Rectal smooth muscle tissue (tissue), 1 donor: ENCODE data around the gene ISOC2.

Experiments
- H3K27ac ChIP-seq: one replicate; pipeline ENCODE4 v1.7.0; 2013; ENCODE audit warnings: low read depth, low read length, inconsistent platforms
- H3K27me3 ChIP-seq: one replicate; pipeline ENCODE4 v1.7.0; 2013; ENCODE audit warnings: low read length; ENCODE audit not compliant: control insufficient read depth, insufficient read depth
- H3K36me3 ChIP-seq: one replicate; pipeline ENCODE4 v1.7.0; 2013; ENCODE audit warnings: low read length; ENCODE audit not compliant: control insufficient read depth, insufficient read depth
- H3K4me1 ChIP-seq: one replicate; pipeline ENCODE4 v1.7.0; 2013; ENCODE audit warnings: low read length; ENCODE audit not compliant: control insufficient read depth, insufficient read depth
- H3K4me3 ChIP-seq: one replicate; pipeline ENCODE4 v1.7.0; 2013; ENCODE audit warnings: low read length
- H3K9ac ChIP-seq: one replicate; pipeline ENCODE4 v1.7.0; 2013; ENCODE audit warnings: low read length

Gene ISOC2

DNA sequence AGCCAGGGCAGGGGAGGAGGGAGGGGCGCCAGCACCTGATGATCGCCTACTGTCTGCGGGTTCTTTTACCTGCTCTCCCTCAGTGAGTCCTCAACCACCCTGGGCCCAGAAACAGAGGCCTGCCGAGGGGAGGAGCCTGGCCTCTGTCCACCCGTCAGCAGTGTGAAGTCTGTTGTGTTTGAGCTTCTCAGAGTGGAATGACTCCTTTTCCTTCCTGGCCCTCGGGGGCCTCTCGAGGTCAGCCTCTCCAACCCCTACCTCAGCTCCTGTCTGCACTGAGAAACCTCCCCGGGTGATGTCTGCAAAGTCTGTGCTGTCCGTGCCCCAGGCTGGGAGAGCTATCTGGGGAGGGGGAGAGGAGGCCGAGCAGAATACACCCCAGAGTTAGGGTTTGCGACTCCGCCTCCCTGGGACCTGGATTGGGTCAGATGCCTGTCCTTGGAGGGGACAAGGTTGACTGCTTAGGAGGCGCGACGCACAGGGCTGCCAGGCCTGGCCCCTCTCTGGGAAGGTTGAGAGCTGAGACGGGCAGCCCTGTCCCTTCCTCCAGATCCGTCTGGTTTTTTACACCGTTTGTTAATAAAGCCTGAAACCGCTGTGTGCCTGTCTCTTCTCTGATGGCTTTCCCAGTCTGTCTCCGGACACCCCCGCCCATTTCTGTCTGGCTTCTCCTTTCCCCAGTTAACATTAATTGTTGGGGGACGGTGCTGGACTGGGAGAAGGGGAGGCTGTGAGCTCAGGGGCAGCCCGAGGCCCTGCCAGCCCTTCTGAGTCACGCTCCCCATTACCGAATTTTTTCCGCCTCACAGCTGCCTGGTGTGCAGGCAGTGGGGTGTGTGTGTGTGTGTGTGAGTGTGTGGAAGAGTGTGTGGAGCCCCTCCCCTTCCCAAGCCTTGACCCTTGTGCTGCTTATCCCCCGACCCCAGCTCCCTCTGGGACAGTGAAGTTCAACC, 25.8 kb upstream of the ISOC2 start:
- Histone ChIP-seq H3K27me3 (no peaks in the 10 kb centered on the region), H3K4me1 (peaks cover 43% of the 10 kb centered on the region), H3K27ac (peak overlapping the region; percentile 95), H3K4me3 (peak overlapping the region; percentile 27), H3K36me3 (peaks cover 3% of the 10 kb centered on the region), H3K9ac (peak overlapping the region; percentile 29)

DNA sequence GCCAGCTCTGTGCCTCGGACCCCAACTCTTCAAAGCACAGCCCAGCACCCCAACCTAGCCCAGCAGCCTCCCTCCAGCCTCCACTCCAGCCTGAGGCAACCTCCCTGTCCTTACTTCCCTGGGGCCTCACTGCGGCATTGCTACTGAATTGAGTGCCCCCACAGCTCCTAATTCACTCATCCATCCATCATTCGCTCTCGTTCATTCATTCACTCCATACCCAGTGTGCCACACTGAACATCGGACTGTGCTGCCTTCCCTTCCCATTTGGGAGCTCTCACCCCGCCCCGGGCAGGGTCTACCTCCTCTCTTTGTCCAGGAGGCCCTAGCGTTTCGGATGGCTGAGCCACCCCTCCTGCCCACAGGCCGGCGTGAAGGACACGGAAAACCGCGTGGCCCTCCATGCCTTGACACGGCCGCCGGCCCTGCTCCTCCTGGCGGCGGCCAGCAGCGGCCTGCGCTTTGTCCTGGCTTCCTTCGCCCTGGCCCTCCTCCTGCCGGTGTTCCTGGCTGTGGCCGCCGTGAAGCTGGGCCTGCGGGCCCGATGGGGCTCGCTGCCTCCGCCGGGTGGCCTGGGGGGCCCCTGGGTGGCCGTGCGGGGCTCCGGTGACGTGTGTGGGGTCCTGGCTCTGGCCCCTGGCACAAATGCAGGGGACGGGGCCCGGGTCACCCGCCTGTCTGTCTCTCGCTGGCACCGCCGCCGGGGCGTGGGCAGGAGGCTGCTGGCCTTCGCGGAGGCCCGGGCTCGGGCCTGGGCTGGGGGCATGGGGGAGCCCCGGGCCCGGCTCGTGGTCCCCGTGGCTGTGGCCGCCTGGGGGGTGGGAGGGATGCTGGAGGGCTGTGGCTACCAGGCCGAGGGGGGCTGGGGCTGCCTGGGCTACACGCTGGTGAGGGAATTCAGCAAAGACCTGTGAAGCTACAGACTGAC, 24.9 kb upstream of the ISOC2 start:
- Histone ChIP-seq H3K4me3 (peak overlapping the region; percentile 40), H3K4me1 (peaks cover 35% of the 10 kb centered on the region), H3K27me3 (no peaks in the 10 kb centered on the region), H3K27ac (peak overlapping the region; percentile 95), H3K36me3 (peaks cover 3% of the 10 kb centered on the region), H3K9ac (no peak overlapping the region)

DNA sequence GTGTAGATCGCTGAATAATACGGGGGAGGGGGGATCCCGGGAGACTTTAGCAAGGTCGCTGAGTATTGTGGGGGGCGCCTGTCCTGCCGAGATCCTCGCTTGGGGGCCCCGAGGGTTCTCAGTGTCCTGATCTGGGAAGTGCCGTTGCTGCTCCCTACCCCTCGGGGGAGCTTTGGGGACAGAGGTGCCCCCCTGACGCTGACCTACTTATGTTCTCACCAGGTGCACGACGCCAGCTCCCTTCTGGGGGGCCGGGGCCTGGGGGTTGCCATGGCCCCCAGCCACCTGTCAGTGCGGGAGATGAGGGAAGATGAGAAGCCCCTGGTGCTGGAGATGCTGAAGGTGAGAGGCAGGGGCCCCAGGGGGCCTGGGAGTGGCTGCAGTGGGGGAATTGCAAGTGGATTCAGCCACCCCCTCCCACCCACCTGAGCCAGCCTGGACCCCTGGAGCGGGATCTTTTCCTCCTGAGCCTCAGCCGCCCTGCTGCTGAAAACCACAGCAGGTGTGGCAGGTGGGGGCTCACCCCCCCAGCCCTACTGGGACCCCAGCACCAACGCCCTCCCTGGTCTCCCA, 24.1 kb upstream of the ISOC2 start:
- Histone ChIP-seq H3K4me3 (peak overlapping the region; percentile 70), H3K9ac (no peak overlapping the region), H3K36me3 (peaks cover 3% of the 10 kb centered on the region)

DNA sequence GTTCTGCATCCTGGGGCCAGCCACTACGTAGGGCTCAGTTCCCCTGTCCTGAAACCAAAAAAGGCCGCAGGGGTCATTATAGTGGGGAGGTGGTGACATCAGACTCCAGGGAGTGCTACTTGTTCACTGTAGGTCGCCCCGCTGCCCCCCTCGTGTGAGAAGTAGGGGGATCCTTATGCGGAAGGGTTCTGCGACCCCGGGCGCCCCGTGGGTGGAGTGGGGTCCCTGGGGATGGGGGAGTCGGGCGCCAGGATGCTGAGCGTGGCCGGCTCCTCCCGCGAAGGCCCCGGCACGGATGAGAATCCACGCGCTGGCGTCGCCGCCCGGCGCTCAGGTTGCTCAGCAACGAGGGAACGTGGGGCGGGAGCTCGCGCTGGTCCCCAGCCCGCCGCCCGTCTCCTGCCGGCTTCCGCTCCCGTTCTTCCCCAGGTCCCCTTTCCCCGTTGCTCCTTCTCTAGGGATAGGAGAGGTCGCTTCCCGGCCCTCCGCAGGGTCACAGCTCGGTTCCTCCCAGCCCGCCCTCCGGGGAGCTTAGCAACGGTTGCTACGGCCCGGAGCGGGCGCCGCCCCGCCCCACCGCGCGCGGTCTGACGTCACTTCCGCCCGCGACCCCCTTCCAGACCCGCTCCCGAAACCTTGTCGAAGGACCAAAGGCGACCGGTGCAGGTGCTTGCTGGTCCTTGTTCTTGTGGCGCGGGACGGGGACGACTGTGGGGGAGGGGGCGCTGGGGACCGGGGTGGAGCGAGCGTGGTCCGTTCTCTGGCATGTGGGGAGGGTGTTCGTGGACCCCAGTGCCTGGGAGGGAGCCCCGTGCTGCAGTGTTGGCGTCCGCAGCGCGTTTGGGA, 23.4 kb upstream of the ISOC2 start, which contains the start of gene NAT14:
Gene NAT14 (plus strand): TSS at position 596 of the 846 bp plus-strand sequence. CDS start 521 bp downstream, outside the sequence.
- Histone ChIP-seq H3K27me3 (no peaks in the 10 kb centered on the region), H3K9ac (no peak within 1 kb of the TSS), H3K4me3 (peak within 1 kb of the TSS; percentile 70), H3K27ac (peak within 1 kb of the TSS; percentile 95), H3K4me1 (peaks cover 34% of the 10 kb centered on the region), H3K36me3 (peaks cover 3% of the 10 kb centered on the region)

More for the DNA sequence above, 24.1 kb upstream of the ISOC2 start:
- peak overlapping the region; percentile 95 for H3K27ac ChIP-seq
- H3K4me1 ChIP-seq: peaks cover 34% of the 10 kb centered on the region
- H3K27me3 ChIP-seq: no peaks in the 10 kb centered on the region

DNA sequence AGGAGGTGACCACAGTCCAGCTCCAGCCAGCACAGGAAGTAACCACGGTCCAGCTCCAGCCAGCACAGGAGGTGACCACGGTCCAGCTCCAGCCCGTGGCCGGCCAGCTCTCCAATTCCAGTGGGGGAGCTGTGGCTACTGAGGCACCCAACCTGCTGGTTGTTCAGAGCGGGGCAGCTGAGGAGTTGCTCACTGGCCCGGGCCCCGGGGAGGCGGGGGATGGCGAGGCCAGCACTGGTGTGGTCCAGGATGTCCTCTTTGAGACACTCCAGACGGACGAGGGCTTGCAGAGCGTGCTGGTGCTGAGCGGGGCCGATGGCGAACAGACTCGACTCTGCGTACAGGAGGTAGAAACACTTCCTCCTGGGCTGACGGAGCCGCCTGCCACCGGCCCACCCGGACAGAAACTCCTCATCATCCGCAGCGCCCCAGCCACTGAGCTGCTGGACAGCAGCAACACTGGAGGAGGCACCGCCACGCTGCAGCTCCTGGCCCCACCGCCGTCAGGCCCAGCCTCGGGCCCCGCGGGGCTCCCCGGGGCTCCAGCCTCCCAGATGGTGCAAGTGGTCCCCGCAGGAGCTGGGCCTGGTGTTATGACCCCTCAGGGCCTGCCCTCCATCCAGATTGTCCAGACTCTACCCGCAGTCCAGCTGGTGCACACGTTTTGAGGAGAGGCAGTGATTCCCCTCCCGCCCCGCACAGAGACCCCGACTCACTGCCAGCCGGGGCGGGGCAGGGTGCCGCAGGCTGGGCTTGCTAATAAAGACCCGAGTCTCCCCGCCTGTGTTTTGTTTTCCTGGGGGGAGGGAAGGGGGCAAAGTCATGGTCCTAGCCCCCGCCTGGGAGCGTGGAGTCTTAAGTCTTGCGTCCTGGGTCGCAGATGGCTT, 22.5 kb upstream of the ISOC2 start:
- H3K4me3 ChIP-seq: peak overlapping the region; percentile 70
- H3K4me1 ChIP-seq: peaks cover 34% of the 10 kb centered on the region
- peaks cover 3% of the 10 kb centered on the region for H3K36me3 ChIP-seq
- no peaks in the 10 kb centered on the region for H3K27me3 ChIP-seq
- peak overlapping the region; percentile 95 for H3K27ac ChIP-seq
- no peak overlapping the region for H3K9ac ChIP-seq

DNA sequence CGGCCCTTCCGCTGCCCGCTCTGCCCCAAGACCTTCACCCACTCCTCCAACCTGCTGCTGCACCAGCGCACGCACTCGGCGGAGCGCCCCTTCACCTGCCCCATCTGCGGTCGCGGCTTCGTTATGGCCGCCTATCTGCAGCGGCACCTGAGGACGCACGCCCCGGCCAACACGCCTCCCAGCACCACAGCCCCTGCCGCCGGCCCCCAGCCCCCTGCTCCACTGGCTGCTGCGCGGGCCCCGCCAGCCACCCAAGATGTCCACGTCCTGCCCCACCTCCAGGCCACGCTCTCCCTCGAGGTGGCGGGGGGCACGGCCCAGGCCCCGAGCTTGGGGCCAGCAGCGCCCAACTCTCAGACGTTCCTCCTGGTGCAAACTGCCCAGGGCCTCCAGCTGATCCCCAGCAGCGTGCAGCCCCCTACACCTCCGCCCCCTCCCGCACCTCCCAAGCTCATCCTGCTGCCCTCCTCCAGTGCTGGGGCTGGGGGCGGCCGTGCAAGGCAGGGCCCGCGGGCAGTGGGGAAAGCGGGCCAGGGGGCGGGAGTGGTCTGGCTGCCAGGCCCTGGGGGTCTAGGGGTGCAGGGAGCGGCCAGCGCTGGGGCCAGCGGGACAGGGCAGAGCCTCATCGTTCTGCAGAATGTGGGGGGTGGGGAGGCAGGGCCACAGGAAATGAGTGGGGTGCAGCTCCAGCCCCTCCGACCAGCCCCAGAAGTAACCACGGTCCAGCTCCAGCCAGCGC, 21.7 kb upstream of the ISOC2 start:
- Histone ChIP-seq H3K27ac (no peak overlapping the region), H3K9ac (no peak overlapping the region), H3K4me1 (peaks cover 32% of the 10 kb centered on the region), H3K4me3 (no peak overlapping the region), H3K27me3 (no peaks in the 10 kb centered on the region), H3K36me3 (peaks cover 3% of the 10 kb centered on the region)

DNA sequence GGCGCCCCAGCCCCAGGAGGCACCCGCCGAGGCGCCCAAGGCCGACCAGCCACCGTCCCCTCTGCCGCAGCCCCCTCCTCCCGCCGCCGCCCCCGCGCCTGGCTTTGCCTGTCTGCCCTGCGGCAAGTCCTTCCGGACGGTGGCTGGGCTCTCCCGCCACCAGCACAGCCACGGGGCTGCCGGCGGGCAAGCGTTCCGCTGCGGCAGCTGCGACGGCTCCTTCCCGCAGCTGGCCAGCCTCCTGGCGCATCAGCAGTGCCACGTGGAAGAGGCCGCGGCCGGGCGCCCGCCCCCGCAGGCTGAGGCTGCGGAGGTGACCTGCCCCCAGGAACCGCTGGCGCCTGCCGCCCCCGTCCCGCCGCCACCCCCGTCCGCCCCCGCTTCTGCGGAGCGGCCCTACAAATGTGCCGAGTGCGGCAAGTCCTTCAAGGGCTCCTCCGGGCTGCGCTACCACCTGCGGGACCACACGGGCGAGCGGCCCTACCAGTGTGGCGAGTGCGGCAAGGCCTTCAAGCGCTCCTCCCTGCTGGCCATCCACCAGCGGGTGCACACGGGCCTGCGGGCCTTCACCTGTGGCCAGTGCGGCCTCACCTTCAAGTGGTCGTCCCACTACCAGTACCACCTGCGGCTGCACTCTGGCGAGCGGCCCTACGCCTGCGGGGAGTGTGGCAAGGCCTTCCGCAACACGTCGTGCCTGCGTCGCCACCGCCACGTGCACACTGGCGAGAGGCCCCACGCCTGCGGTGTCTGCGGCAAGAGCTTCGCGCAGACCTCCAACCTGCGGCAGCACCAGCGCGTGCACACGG, 20.9 kb upstream of the ISOC2 start:
- Histone ChIP-seq H3K36me3 (peaks cover 3% of the 10 kb centered on the region), H3K4me3 (no peak overlapping the region)

DNA sequence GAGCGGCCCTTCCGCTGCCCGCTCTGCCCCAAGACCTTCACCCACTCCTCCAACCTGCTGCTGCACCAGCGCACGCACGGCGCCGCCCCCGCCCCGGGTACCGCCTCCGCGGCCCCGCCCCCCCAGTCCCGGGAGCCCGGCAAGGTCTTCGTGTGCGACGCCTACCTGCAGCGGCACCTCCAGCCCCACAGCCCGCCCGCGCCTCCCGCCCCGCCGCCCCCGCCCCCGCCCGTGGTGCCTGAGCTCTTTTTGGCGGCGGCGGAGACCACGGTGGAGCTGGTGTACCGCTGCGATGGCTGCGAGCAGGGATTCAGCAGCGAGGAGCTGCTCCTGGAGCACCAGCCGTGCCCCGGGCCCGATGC, 20.3 kb upstream of the ISOC2 start:
- no peak overlapping the region for H3K9ac ChIP-seq
- no peaks in the 10 kb centered on the region for H3K27me3 ChIP-seq
- H3K4me3 ChIP-seq: no peak overlapping the region
- H3K4me1 ChIP-seq: peaks cover 23% of the 10 kb centered on the region
- no peak overlapping the region for H3K27ac ChIP-seq
- H3K36me3 ChIP-seq: peaks cover 3% of the 10 kb centered on the region

More for the DNA sequence above, 20.9 kb upstream of the ISOC2 start:
- Histone ChIP-seq H3K9ac (no peak overlapping the region), H3K27ac (no peak overlapping the region), H3K27me3 (no peaks in the 10 kb centered on the region), H3K4me1 (peaks cover 29% of the 10 kb centered on the region)

DNA sequence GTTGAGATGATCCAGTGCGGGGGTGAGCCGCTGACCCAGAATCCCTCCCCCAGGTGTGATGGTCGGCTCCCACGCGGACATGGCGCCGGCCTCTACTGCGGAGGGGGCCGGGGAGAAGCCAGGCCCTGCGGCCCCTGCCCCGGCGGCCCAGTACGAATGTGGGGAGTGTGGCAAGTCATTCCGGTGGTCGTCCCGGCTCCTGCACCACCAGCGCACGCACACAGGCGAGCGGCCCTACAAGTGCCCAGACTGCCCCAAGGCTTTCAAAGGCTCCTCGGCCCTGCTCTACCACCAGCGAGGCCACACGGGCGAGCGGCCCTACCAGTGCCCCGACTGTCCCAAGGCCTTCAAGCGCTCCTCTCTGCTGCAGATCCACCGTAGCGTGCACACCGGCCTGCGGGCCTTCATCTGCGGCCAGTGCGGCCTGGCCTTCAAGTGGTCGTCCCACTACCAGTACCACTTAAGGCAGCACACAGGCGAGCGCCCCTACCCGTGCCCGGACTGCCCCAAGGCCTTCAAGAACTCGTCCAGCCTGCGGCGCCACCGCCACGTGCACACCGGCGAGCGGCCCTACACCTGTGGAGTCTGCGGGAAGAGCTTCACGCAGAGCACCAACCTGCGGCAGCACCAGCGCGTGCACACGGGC, 19.8 kb upstream of the ISOC2 start:
- no peak overlapping the region for H3K4me3 ChIP-seq
- no peak overlapping the region for H3K27ac ChIP-seq
- no peak overlapping the region for H3K9ac ChIP-seq
- H3K36me3 ChIP-seq: peaks cover 3% of the 10 kb centered on the region
- H3K27me3 ChIP-seq: no peaks in the 10 kb centered on the region
- H3K4me1 ChIP-seq: peaks cover 18% of the 10 kb centered on the region
